GM18517 (cell line): ENCODE measurements around the gene IMP3.

Source experiments
- ATAC-seq: cut with Tn5 transposase; IDR thresholded peaks from one replicate; pipeline ENCODE4 v1.9.1; 2021; ENCODE audit warnings: mild to moderate bottlenecking, moderate library complexity; ENCODE audit not compliant: unreplicated experiment

Gene IMP3

DNA sequence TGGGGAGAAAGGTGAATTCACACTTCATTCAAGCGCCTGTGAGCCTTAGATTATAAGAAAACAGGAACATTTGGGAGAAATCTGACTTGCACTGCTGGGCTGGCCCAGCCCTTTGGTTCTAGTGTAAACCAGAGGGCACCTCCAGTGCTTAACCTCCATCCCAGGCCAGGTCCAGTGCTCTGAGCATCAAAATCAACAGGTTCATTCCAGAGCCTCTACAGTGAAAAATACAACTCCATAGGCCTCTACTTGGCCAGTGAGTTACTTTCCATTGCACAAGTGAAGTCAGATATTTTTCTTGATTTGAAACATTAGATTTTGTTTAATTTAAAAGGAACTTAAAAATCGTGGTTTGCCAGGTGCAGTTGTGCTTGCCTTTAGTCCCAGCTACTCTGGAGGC lies 17.5 kb downstream of the IMP3 start:
- ATAC-seq = no peak

DNA sequence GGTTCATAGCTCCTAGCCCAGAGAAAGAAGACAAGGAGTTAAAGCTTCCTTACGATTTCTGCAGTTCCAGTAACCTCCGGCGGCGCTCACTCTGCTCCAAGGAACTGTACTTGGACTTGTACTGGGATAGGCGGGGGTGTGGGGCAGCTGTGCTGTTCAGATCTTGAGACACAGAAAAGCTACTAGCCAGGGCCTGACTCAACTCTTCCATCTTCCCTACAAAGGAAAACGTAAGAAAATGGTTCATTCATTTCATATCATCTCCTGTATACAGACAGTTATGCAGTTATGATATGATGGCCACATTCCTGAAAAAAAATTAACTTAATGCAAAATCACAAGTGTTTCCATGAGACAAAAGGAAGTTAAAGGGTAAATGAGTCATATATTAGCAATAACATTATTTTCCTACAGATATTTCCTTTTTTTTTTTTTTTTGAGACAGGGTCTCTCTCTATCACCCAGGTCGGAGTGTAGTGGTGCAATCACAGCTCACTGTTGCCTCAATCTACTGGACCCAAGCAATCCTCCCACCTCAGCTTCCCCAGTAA lies 19.1 kb downstream of the IMP3 start:
- ATAC-seq = no peak

DNA sequence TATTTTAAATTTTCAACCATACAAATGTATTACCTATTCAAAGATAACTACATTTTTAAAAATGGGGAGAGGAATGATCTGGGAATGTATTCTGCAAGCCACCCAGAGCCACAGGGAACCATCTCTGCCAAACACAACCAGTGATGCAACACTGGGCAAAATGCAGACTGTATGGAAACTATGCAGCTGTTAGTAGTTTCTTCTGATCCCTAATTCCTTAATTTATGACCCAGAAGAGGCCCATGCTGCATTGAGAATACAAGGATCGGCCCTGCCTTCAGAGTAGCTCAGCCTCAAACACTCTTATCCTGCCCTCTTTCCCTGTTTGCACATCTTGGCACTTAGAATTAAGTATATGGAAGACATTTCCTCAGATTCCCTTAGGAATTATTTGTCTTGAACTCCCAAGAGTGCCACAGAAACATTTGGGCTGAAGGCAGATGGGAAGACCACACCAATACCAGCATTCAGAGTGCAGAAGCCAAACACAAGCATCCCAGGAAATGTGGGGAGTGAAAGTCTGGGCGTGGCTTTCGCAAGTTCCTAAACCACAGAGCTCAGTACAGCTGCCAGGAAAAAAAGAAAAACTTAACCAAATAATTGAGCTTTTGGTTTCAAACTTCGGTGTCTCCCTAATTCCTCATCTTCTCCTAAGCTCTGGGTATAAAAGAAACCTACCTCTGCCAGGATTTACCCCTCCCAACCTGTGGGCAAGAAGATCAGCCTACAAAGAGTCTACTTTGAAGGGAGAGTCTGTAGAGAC lies 19.8 kb downstream of the IMP3 start:
- no peak for ATAC-seq

DNA sequence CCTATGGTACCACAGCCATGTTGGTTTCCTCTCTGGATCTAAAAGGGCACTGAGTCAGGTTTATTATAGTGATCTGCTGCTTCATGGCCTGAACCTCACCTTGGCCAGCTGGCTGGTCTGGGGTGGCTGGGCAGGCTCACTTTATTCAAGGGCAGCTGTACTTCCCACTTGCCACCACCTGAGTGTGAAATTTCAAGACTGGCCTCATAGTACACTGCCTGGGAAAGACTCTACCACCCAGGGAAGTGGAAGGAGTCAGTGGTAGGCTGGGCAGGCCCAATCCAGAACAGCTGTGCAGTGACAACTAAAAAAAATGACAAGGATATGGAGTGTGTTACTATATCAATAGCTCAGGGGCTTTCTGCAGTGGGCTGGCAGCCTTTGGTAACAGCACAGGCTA lies 23.3 kb downstream of the IMP3 start:
- ATAC-seq = no peak

DNA sequence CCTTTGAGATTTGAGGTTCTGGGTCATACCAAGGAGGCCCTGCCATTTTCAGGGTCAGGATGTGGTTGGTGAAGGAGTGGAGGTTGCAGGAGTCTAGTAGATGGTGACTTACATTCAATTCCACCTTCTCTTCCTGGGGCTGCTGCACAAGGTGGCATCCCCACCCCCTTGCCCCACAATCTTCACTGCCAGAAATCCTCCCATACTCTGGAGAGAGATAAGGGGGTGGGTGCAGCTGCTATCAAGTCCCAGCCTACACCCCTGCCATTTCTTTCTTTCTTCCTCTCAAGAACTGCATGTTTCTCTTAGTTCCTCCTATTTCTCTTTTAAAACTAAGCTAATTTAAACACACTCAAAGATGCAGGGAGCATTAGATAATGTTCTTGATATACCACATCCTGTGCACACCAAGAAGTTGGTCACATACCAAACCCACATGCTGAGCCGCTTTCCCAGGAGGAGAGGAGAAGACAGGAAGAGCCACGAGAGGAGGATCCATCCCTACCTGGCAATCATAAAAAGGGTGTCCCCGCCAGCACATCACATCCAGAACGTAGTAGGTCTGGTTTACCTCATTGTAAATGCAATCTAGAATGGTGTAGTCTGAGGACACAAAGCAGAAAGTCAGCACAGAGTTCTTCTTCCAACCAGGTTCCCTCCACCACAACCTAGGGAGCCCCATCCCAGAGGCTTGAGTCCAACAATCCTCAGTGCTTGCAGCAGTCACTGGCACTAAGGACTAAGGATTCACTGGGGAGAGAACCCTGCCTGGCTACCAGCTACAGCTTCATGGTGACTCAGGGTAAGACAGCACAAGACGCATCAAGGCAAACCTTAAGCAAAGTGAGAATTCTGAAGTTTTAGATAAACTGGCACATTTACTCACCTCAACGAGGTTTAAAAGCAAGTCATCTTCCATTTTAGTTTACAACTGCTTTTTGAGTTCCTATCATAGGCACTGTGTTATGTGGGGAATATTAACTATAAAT lies 33.0 kb downstream of the IMP3 start:
- no peak for ATAC-seq

DNA sequence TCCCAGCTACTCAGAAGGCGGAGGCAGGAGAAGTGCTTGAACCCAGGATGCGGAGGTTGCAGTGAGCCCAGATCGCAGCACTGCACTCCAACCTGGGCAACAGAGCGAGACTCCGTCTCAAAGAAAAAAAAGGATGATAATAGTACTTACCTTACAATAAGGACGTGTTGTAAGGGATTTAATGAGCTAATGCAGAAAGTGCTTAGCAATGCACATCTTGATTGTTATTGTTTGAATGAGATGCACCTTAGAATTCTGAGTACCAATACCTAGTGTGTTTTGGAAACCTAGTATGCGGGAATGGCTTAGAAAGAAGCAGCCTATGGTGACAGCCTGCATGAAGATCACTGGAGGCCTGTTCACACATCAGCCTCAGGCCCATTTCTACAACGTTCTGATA lies 34.0 kb downstream of the IMP3 start:
- ATAC-seq = no peak

DNA sequence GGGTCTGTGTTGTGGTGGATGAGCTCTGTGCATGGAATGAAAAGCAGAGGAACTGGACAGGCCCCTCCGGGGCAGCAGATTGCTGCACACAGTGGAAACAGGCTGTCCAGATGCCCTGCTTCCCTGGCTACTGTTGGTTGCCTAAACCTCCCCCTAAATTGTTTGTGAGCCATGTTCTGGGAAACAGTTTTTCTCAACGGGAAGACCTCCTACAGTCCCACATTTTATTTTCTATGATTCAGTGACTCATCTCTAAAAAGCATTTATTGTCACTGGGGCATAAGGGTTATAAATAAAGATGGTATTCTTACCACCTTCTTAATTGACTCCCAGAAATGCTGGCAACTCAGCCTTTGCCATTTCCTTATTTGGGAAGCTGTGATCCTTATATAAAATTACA lies 40.6 kb downstream of the IMP3 start:
- ATAC-seq = no peak

DNA sequence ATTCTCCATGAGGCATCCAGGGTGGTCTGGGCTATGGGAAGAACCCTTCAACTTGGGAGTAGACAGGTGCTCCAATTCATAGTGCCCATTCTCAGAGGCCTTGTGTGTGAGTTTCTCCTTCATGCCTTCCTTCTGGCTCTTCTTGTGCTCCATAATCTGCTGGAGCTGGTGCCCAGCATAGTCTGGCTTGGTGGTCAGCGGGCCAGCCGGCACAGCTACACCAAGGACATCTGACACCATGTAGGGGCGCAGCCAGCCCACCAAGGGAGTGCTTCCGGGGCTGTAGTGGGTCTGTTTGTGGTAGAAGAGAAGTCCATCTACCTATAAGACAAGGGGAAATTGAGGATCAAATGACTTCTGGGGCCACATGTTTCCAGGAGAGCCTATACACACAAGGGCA lies 41.7 kb downstream of the IMP3 start:
- no peak for ATAC-seq

DNA sequence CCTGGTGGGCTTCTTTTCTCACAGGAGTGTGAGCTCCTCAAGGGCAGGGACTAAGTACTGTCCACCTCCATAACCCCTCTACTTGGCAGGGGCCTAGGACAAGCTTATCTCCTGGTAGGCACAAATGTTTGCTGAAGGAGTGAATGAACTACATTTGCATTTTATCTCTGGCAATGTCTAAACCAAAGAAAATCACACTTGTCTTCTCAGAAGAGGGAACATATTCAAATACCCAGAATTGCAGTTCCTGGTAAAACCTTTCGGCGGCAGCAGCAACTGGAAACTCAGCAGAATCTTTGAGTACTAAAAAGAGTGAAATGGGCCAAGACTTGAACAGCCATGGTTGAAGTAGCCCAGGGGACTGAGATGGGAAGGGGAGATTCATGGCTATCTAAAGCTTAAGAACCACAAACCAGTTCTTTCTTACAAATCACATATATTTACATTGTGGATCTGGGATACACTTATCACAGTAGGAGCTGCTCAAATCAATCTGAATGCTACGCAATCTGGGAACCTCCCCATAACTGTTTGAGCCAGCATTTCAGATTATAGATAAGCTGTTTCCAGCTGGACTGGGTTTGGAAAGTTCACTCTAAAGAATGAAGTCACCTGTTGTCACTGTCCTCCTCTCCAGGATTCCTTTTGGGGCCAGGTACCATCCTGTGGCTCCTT lies 42.2 kb downstream of the IMP3 start:
- no peak for ATAC-seq

DNA sequence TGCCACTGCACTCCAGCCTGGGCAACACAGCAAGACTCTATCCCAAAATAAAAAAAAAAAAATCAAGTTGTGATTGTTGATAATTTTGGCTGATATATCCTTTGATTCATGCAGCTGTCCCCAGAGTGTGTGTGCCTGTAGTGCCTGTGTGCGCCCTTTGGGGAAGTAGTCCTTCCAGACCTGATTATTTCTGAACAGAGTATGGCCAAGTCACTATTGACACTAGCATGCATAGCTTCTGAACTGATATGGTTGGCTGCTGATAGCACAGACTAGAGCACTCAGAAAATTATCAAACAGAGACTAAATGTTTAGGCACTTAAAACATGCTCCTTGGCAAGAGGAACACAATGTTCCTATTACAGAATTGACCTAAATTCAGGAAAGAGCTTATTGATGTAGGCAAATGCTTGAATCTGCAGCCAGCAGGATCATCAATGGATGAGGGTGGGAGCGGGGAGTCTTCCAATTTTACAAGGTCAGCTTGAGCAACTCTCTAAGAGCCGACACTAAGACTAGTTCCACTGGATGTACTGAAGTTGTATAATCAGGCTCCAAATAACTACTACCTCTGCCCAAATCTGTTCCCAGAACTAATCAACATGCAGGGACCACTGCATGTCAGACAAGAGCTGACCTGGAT lies 43.2 kb downstream of the IMP3 start:
- no peak for ATAC-seq

DNA sequence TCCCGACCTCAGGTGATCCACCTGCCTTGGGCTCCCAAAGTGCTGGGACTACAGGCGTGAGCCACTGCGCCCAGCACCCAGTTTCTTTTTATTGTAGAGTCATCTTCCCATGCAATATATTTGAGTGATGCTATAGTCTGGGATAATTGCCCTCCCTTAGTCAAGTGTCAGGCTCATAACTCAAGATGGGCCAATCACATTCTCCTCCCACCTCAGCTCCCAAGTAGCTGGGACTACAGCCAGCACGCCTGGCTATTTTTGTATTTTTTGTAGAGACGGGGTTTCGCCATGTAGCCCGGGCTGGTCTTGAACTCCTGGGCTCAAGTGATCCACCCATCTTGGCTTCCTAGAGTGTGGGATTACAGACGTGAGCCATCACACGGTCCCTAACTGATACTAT lies 45.7 kb downstream of the IMP3 start:
- no peak for ATAC-seq

DNA sequence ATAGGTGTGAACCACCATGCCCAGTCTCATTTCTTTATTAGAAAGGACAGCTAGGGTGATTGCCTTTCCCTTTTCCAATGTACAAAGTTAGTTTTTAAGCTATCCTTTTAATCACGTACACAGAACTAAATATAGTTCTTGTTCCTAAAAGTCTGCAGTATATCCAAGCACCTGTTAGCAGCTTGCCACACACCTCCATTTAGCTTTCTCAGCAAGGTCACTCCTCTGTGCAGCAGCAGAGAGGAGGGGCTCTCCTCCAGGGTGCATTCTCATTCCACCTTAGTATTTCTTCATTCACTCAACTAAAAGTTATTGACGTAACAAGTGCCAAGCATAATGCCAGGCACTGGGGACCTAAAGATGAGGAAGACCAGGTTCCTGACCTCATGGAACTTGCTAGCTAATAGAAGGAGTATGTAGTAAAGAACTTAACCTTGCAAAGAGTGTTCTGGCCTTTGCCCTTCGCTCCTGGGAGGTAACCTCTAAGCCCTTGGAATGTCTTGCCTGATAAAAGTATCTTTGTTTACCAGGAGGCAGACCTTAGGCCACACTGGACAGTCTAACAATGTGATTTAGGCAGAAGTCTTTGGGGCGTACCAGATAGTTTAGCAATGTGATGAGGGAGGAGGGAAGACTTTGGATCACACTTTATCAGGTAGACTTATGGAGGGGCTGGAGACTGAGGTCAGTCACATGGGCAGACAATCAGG lies 48.2 kb downstream of the IMP3 start:
- no peak for ATAC-seq

DNA sequence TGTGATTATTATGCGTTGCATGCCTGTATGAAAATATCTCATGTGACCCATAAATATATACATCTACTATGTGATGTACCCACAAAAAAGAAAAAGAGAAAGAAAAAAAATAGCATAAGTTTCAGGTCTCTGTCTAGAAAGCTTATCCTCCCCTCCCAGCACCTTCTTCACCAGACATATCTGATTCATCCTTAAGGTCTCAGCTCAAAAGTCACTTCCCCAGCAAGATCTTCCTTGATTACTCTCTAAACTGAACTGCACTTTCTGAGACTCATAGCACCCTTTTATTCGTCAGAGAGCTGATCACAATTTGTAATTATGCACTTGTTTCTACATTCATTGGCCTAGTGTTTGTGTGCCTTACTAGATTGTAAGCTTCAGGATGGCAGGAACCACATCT lies 49.8 kb downstream of the IMP3 start:
- no peak for ATAC-seq
